ENCODE data around the gene ARHGEF28.

- no peak for TF ChIP-seq POLR2A (IDR thresholded peaks at IDR 0.05)
- TF ChIP-seq, protein P1, sequence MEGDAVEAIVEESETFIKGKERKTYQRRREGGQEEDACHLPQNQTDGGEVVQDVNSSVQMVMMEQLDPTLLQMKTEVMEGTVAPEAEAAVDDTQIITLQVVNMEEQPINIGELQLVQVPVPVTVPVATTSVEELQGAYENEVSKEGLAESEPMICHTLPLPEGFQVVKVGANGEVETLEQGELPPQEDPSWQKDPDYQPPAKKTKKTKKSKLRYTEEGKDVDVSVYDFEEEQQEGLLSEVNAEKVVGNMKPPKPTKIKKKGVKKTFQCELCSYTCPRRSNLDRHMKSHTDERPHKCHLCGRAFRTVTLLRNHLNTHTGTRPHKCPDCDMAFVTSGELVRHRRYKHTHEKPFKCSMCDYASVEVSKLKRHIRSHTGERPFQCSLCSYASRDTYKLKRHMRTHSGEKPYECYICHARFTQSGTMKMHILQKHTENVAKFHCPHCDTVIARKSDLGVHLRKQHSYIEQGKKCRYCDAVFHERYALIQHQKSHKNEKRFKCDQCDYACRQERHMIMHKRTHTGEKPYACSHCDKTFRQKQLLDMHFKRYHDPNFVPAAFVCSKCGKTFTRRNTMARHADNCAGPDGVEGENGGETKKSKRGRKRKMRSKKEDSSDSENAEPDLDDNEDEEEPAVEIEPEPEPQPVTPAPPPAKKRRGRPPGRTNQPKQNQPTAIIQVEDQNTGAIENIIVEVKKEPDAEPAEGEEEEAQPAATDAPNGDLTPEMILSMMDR (IDR thresholded peaks at IDR 0.05 in 4 of 5, conservative IDR thresholded peaks at IDR 0.05 in 1 of 5) = no peak
Measured at GRCh38 chr5:73960023-73960422, 334.0 kb downstream of the ARHGEF28 start.
